Calu3 (cell line): ENCODE measurements around the gene HIC1. TPM values are rescaled to one million over a fixed set of nuclear protein-coding genes. Genes with fewer than 3 reads are reported as not detected.

Experiments
- BruUV-seq: library from RNA; stranded (reverse); fragments of 400-500 nt; replicated peaks from 2 replicates; lab custom pipeline; 2021; lab: Mats Ljungman, UMichigan
- CTCF ChIA-PET: fragments of 300-600 bp; sonication (Branson Sonifier 250); formaldehyde crosslinking; loops from one replicate; lab custom pipeline; 2022; ENCODE audit warnings: antibody characterized with exemption; lab: Charles Lee
- DNase-seq: peaks from one replicate; pipeline ENCODE4 v3.0.0; 2022
- H3K27ac Mint-ChIP-seq: one replicate; pipeline ENCODE4 v1.8.0; 2022; ENCODE audit warnings: mixed read lengths; ENCODE audit not compliant: unreplicated experiment
- H3K27me3 Mint-ChIP-seq: one replicate; pipeline ENCODE4 v1.8.0; 2022; ENCODE audit warnings: mixed read lengths; ENCODE audit not compliant: unreplicated experiment
- H3K36me3 Mint-ChIP-seq: one replicate; pipeline ENCODE4 v1.8.0; 2022; ENCODE audit warnings: mild to moderate bottlenecking, moderate library complexity, mixed read lengths; ENCODE audit not compliant: insufficient read depth, unreplicated experiment
- H3K4me1 Mint-ChIP-seq: one replicate; pipeline ENCODE4 v1.8.0; 2022; ENCODE audit warnings: mild to moderate bottlenecking, low read depth, mixed read lengths; ENCODE audit not compliant: unreplicated experiment
- H3K4me3 Mint-ChIP-seq: one replicate; pipeline ENCODE4 v1.8.0; 2022; ENCODE audit warnings: mild to moderate bottlenecking, low read depth, moderate library complexity, mixed read lengths; ENCODE audit not compliant: unreplicated experiment
- H3K9me3 Mint-ChIP-seq: one replicate; pipeline ENCODE4 v1.8.0; 2022; ENCODE audit warnings: low read depth, mixed read lengths; ENCODE audit not compliant: unreplicated experiment
- CTCF ChIP-seq: fragments of 200-600 bp; IDR thresholded peaks from one replicate; pipeline ENCODE4 v1.8.0; 2022; ENCODE audit warnings: antibody characterized with exemption; ENCODE audit not compliant: unreplicated experiment
- intact Hi-C: fragments of 100-400 bp; cut with micrococcal nuclease; formaldehyde crosslinking; loops from one replicate; pipeline ENCODE4 v1.10.0; 2022; ENCODE audit not compliant: unreplicated experiment
- total RNA-seq: library from RNA; stranded (reverse); gene quantifications from 2 replicates; pipeline ENCODE4 v1.2.3, GENCODE V29; 2022

HIC1 gene
- total RNA-seq, 1 experiment from 2014 or later, result 1.2 TPM

- Mint-ChIP-seq H3K4me3 (no peak overlapping the region), H3K27me3 (peaks cover 68% of the 10 kb centered on the region), H3K36me3 (peaks cover 5% of the 10 kb centered on the region), H3K9me3 (no peaks in the 10 kb centered on the region), H3K4me1 (no peaks in the 10 kb centered on the region), H3K27ac (no peak overlapping the region)
- no TSS peak for BruUV-seq
- CTCF ChIA-PET, result interaction anchor here (0.8 kb wide), 1 partner anchor 111 kb away, joined by 3 read pairs; no protein-coding TSS in a partner anchor
- no peak for TF ChIP-seq CTCF
- intact Hi-C loops, result no loop called here
- DNase-seq, result no peak
These were observed 35.2 kb upstream of the HIC1 start for GRCh38 chr17:2019723-2020122.

GRCh38 chr17:2020721-2021120 is 34.2 kb upstream of the HIC1 start:
- no TSS peak for BruUV-seq
- no peak for DNase-seq
- H3K4me1 Mint-ChIP-seq, result no peaks in the 10 kb centered on the region
- intact Hi-C loops, result no loop called here
- H3K9me3 Mint-ChIP-seq, result no peaks in the 10 kb centered on the region
- H3K27ac Mint-ChIP-seq, result no peak overlapping the region
- CTCF ChIA-PET, result interaction anchor here (0.8 kb wide), 1 partner anchor 112 kb away, joined by 3 read pairs; no protein-coding TSS in a partner anchor
- peaks cover 3% of the 10 kb centered on the region for H3K36me3 Mint-ChIP-seq
- peaks cover 63% of the 10 kb centered on the region for H3K27me3 Mint-ChIP-seq
- no peak for TF ChIP-seq CTCF
- H3K4me3 Mint-ChIP-seq, result no peak overlapping the region

GRCh38 chr17:2022647-2023240 is 32.2 kb upstream of the HIC1 start:
- peaks cover 63% of the 10 kb centered on the region for H3K27me3 Mint-ChIP-seq
- no peak overlapping the region for H3K4me3 Mint-ChIP-seq
- no peak overlapping the region for H3K27ac Mint-ChIP-seq
- no peaks in the 10 kb centered on the region for H3K4me1 Mint-ChIP-seq
- no peak for TF ChIP-seq CTCF
- BruUV-seq, result no TSS peak
- CTCF ChIA-PET, result interaction anchor here (0.7 kb wide), 1 partner anchor 26 kb away, joined by 3 read pairs; no protein-coding TSS in a partner anchor
- no peaks in the 10 kb centered on the region for H3K9me3 Mint-ChIP-seq
- no peak for DNase-seq
- H3K36me3 Mint-ChIP-seq, result peaks cover 5% of the 10 kb centered on the region
- intact Hi-C loops, result no loop called here

- Mint-ChIP-seq H3K4me1 (no peaks in the 10 kb centered on the region), H3K9me3 (no peaks in the 10 kb centered on the region), H3K36me3 (peaks cover 5% of the 10 kb centered on the region), H3K27me3 (peaks cover 63% of the 10 kb centered on the region), H3K4me3 (no peak overlapping the region), H3K27ac (no peak overlapping the region)
- DNase-seq, result no peak
- CTCF ChIA-PET, result interaction anchor here (0.7 to 3.9 kb wide), 2 partner anchors 27 to 113 kb away, joined by 3 to 69 read pairs; no protein-coding TSS in a partner anchor
- intact Hi-C loops, result no loop called here
- no TSS peak for BruUV-seq
- TF ChIP-seq CTCF, result no peak
These were observed 31.6 kb upstream of the HIC1 start for GRCh38 chr17:2023256-2023655.
